Naive B cell (primary cell): Measurements from ENCODE around the gene PRRG4. TPM values are rescaled to one million over a fixed set of nuclear protein-coding genes. Genes with fewer than 3 reads are reported as not detected.
"Not testable (repeated sequence)": the region's sequence is repeated elsewhere in the genome, so short reads cannot be mapped to it uniquely, and the experiment has no call there.

Source experiments
- ATAC-seq, 2 donors: fragments of 150-1000 bp; cut with Tn5 transposase; 2 replicates each; pipeline ENCODE4 v1.10.0; 2021; ENCODE audit warnings: low read depth in 2 of 2, mild to moderate bottlenecking in 2 of 2, moderate library complexity in 2 of 2
- DNase-seq: peaks from one replicate; pipeline ENCODE4 v3.0.0; 2022
- H3K27ac Mint-ChIP-seq, 6 donors: one replicate each; pipeline ENCODE4 v1.8.0; 2020 to 2022; ENCODE audit warnings: mild to moderate bottlenecking in 6 of 6, mixed read lengths in 6 of 6, moderate library complexity in 5 of 6, inconsistent platforms in 2 of 6
- H3K27me3 Mint-ChIP-seq, 3 donors: one replicate each; pipeline ENCODE4 v1.8.0; 2021 to 2022; ENCODE audit warnings: mixed read lengths in 3 of 3, mild to moderate bottlenecking in 1 of 3
- H3K36me3 Mint-ChIP-seq, 2 donors: one replicate each; pipeline ENCODE4 v1.8.0; 2020 to 2022; ENCODE audit warnings: mixed read lengths in 2 of 2, inconsistent platforms in 1 of 2, mild to moderate bottlenecking in 1 of 2
- H3K4me1 Mint-ChIP-seq, 3 donors: one replicate each; pipeline ENCODE4 v1.8.0; 2020 to 2022; ENCODE audit warnings: mixed read lengths in 3 of 3, inconsistent platforms in 1 of 3, mild to moderate bottlenecking in 1 of 3, moderate library complexity in 1 of 3
- H3K4me3 Mint-ChIP-seq, 8 donors: one replicate each; pipeline ENCODE4 v1.8.0; 2020 to 2022; ENCODE audit warnings: mild to moderate bottlenecking in 8 of 8, mixed read lengths in 8 of 8, moderate library complexity in 8 of 8, inconsistent platforms in 2 of 8
- H3K9me3 Mint-ChIP-seq, 7 donors: one replicate each; pipeline ENCODE4 v1.8.0; 2020 to 2022; ENCODE audit warnings: mixed read lengths in 7 of 7, mild to moderate bottlenecking in 5 of 7, inconsistent platforms in 2 of 7, moderate library complexity in 1 of 7
- polyA plus RNA-seq, 6 donors: library from polyadenylated mRNA; unstranded; fragments of 300-500 nt; fragmentation: Illumina TruSeq; gene quantifications; one replicate each; pipeline ENCODE4 v1.2.3, GENCODE V29; 2021; ENCODE audit warnings: low read depth in 6 of 6

Gene PRRG4
- polyA plus RNA-seq = not detected

GRCh38 chr11:32829680-32830412, at the start of gene PRRG4:
TSS of gene PRRG4 (plus strand) at chr11:32829927. CDS start at chr11:32830530, 603 bp downstream.
- peaks cover 15 to 37% (median 15%) of the 10 kb centered on the region in 3 donors for H3K27me3 Mint-ChIP-seq
- peak within 1 kb of the TSS; percentile 84 to 95 (median 90) for H3K4me3 Mint-ChIP-seq
- H3K36me3 Mint-ChIP-seq = no peaks in the 10 kb centered on the region
- no peaks in the 10 kb centered on the region for H3K9me3 Mint-ChIP-seq
- peak within 1 kb of the TSS in 2 of 6 donors; percentile 68 to 75 for H3K27ac Mint-ChIP-seq
- peaks cover 6 to 12% (median 8%) of the 10 kb centered on the region in 3 donors for H3K4me1 Mint-ChIP-seq
- DNase-seq = peak; percentile 26
- peak; percentile 84 to 86 for ATAC-seq

DNA sequence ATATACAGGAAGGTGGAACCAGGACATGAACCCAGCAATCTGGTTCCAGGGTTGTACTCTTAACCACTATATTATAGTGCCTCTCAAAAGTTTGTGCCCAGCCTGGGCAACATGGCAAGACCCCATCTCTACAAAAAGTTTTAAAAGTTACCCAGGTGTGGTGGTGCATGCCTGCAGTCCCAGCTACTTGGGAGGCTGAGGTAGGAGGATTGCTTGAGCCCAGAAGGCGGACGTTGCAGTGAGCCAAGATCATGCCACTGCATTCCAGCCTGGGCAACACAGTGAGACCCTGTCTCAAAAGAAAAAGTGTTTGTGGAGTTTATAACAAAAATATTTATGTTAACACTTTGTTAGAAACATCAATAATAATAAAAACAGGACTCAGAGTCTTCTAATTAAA, 48.9 kb upstream of the PRRG4 start:
- H3K4me1 Mint-ChIP-seq = peaks cover 12 to 23% (median 20%) of the 10 kb centered on the region in 3 donors
- DNase-seq, ATAC-seq, H3K9me3 Mint-ChIP-seq, H3K4me3 Mint-ChIP-seq, H3K36me3 Mint-ChIP-seq, H3K27me3 Mint-ChIP-seq: not testable (repeated sequence)
- peak overlapping the region in 1 of 6 donors; percentile 79 for H3K27ac Mint-ChIP-seq

DNA sequence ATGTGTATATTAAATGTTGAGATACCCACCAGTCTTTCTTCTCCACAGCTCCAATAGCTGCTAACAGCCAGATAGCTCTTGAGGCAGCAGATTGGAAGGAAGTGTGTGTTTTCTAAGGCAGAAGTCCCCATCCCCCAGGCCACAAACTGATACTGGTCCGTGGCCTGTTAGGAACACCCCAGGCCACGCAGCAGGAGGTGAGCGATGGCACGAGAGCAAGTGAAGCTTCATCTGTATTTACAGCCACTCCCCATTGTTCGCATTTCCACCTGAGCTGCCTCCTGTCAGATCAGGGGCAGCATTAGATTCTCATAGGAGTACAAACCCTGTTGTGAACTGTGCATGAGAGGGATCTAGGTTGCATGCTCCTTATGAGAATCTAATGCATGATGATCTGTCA, 48.0 kb upstream of the PRRG4 start:
- H3K27ac Mint-ChIP-seq = peak overlapping the region in 1 of 6 donors; percentile 49
- peaks cover 4 to 15% (median 13%) of the 10 kb centered on the region in 3 donors for H3K4me1 Mint-ChIP-seq
- H3K9me3 Mint-ChIP-seq = no peaks in the 10 kb centered on the region
- no peak overlapping the region for H3K4me3 Mint-ChIP-seq
- no peaks in the 10 kb centered on the region for H3K27me3 Mint-ChIP-seq
- no peak for ATAC-seq
- no peak for DNase-seq
- no peaks in the 10 kb centered on the region for H3K36me3 Mint-ChIP-seq

DNA sequence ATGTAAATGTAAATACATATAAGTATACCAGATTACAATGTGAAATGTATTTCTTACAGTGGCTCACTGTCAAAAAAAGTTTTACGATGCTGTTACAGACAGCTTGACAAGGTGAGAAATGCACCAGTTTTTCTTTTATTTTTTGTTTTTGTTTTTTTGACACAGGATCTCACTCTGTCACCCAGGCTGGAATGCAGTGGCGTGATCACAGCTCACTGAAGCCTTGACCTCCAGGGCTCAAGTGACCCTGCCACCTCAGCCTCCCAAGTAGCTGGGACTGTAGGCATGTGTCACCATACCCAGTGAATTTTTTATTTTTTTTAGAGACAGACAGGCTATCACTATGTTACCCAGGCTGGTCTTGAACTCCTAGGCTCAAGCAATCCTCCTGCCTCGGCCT, 44.5 kb upstream of the PRRG4 start:
- no peaks in the 10 kb centered on the region for H3K36me3 Mint-ChIP-seq
- H3K27ac Mint-ChIP-seq = no peak overlapping the region

GRCh38 chr11:32786811-32787210, 42.9 kb upstream of the PRRG4 start:
- Mint-ChIP-seq H3K27me3 (peaks cover 0 to 4% (median 0%) of the 10 kb centered on the region in 3 donors), H3K9me3 (no peaks in the 10 kb centered on the region), H3K27ac (no peak overlapping the region), H3K4me3 (no peak overlapping the region), H3K36me3 (no peaks in the 10 kb centered on the region), H3K4me1 (no peaks in the 10 kb centered on the region)
- no peak for ATAC-seq
- no peak for DNase-seq

More for the DNA sequence above, 44.5 kb upstream of the PRRG4 start:
- H3K4me1 Mint-ChIP-seq = no peaks in the 10 kb centered on the region
- H3K9me3 Mint-ChIP-seq = no peaks in the 10 kb centered on the region
- H3K27me3 Mint-ChIP-seq = peaks cover 0 to 4% (median 0%) of the 10 kb centered on the region in 3 donors
- ATAC-seq = no peak
- no peak for DNase-seq
- no peak overlapping the region for H3K4me3 Mint-ChIP-seq

- Mint-ChIP-seq H3K27me3 (peaks cover 0 to 8% (median 0%) of the 10 kb centered on the region in 3 donors), H3K36me3 (no peaks in the 10 kb centered on the region), H3K27ac (no peak overlapping the region), H3K9me3 (no peaks in the 10 kb centered on the region), H3K4me3 (no peak overlapping the region), H3K4me1 (peaks cover 0 to 6% (median 0%) of the 10 kb centered on the region in 3 donors)
- no peak for ATAC-seq
- no peak for DNase-seq
Measured at GRCh38 chr11:32790916-32791315, 38.8 kb upstream of the PRRG4 start.

- no peak overlapping the region for H3K27ac Mint-ChIP-seq
Measured at GRCh38 chr11:32792111-32792947, 37.4 kb upstream of the PRRG4 start.

GRCh38 chr11:32792948-32793475, 36.7 kb upstream of the PRRG4 start:
- peaks cover 0 to 6% (median 0%) of the 10 kb centered on the region in 3 donors for H3K4me1 Mint-ChIP-seq

More at GRCh38 chr11:32792111-32792947, 37.4 kb upstream of the PRRG4 start:
- Mint-ChIP-seq H3K9me3 (no peaks in the 10 kb centered on the region), H3K36me3 (no peaks in the 10 kb centered on the region), H3K4me3 (no peak overlapping the region), H3K4me1 (peaks cover 0 to 6% (median 0%) of the 10 kb centered on the region in 3 donors), H3K27me3 (peaks cover 0 to 8% (median 0%) of the 10 kb centered on the region in 3 donors)
- ATAC-seq (peak in 1 of 2 donors; percentile 5), DNase-seq (no peak)

GRCh38 chr11:32794439-32794838, 35.3 kb upstream of the PRRG4 start, which contains the start of gene CCDC73:
TSS of gene CCDC73 (minus strand) at chr11:32794662. CDS start at chr11:32760243, 34,419 bp downstream.
- H3K36me3 Mint-ChIP-seq = no peaks in the 10 kb centered on the region
- H3K4me3 Mint-ChIP-seq = no peak within 1 kb of the TSS
- H3K27ac Mint-ChIP-seq = peak within 1 kb of the TSS in 2 of 6 donors; percentile 7 to 76
- ATAC-seq = no peak
- DNase-seq = no peak
- peaks cover 0 to 8% (median 0%) of the 10 kb centered on the region in 3 donors for H3K27me3 Mint-ChIP-seq
- H3K9me3 Mint-ChIP-seq = no peaks in the 10 kb centered on the region
- H3K4me1 Mint-ChIP-seq = peaks cover 0 to 6% (median 0%) of the 10 kb centered on the region in 3 donors

More at GRCh38 chr11:32792948-32793475, 36.7 kb upstream of the PRRG4 start:
- H3K4me3 Mint-ChIP-seq = peak overlapping the region in 4 of 8 donors; percentile 23 to 77 (median 54)
- DNase-seq (peak; percentile 29), ATAC-seq (peak; percentile 75 to 82)
- peak overlapping the region in 1 of 6 donors; percentile 18 for H3K27ac Mint-ChIP-seq
- peaks cover 0 to 8% (median 0%) of the 10 kb centered on the region in 3 donors for H3K27me3 Mint-ChIP-seq
- H3K36me3 Mint-ChIP-seq = no peaks in the 10 kb centered on the region
- H3K9me3 Mint-ChIP-seq = no peaks in the 10 kb centered on the region

DNA sequence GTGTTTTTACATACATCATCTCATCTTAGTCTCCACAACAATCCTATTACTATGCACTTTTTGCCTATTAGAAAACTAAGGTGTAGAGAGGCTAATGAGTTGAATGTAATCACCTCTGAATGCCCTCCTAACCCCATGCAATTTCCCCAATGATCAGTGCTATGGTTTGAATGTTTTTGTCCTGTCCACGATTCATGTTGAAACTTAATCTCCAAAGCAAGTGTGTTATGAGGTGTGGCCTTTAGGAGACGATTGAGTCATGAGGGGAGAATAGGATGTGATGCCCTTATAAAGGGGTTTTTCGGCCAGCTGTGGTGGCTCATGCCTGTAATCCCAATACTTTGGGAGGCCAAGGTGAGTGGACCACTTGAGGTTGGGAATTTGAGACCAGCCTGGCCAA, 33.3 kb upstream of the PRRG4 start:
- H3K27me3 Mint-ChIP-seq = peaks cover 0 to 4% (median 0%) of the 10 kb centered on the region in 3 donors
- no peaks in the 10 kb centered on the region for H3K9me3 Mint-ChIP-seq
- ATAC-seq = no peak
- no peak for DNase-seq
- no peak overlapping the region for H3K27ac Mint-ChIP-seq
- H3K36me3 Mint-ChIP-seq = no peaks in the 10 kb centered on the region
- no peak overlapping the region for H3K4me3 Mint-ChIP-seq
- peaks cover 0 to 6% (median 0%) of the 10 kb centered on the region in 3 donors for H3K4me1 Mint-ChIP-seq

- no peaks in the 10 kb centered on the region for H3K36me3 Mint-ChIP-seq
- no peaks in the 10 kb centered on the region for H3K27me3 Mint-ChIP-seq
- H3K4me3 Mint-ChIP-seq = no peak overlapping the region
- H3K9me3 Mint-ChIP-seq = no peaks in the 10 kb centered on the region
- no peaks in the 10 kb centered on the region for H3K4me1 Mint-ChIP-seq
- ATAC-seq (peak; percentile 59 to 63), DNase-seq (peak; percentile 18)
- H3K27ac Mint-ChIP-seq = no peak overlapping the region
Measured at GRCh38 chr11:32809313-32809712, 20.4 kb upstream of the PRRG4 start.

- H3K4me3 Mint-ChIP-seq = no peak overlapping the region
- no peak for ATAC-seq
- H3K27me3 Mint-ChIP-seq = peaks cover 0 to 7% (median 0%) of the 10 kb centered on the region in 3 donors
- H3K27ac Mint-ChIP-seq = no peak overlapping the region
- H3K4me1 Mint-ChIP-seq = no peaks in the 10 kb centered on the region
- H3K36me3 Mint-ChIP-seq = no peaks in the 10 kb centered on the region
- DNase-seq = no peak
- H3K9me3 Mint-ChIP-seq = no peaks in the 10 kb centered on the region
Measured at GRCh38 chr11:32817181-32817851, 12.4 kb upstream of the PRRG4 start.

GRCh38 chr11:32817852-32818183, 11.9 kb upstream of the PRRG4 start:
- no peak for ATAC-seq
- no peaks in the 10 kb centered on the region for H3K36me3 Mint-ChIP-seq
- no peak overlapping the region for H3K27ac Mint-ChIP-seq
- H3K27me3 Mint-ChIP-seq = peaks cover 0 to 7% (median 0%) of the 10 kb centered on the region in 3 donors
- no peak overlapping the region for H3K4me3 Mint-ChIP-seq
- H3K9me3 Mint-ChIP-seq = peaks cover 0 to 3% (median 0%) of the 10 kb centered on the region in 7 donors
- DNase-seq = no peak
- no peaks in the 10 kb centered on the region for H3K4me1 Mint-ChIP-seq
